GM19328 (cell line): Measurements from ENCODE around the gene RAP1B.

Source experiments
- ATAC-seq: cut with Tn5 transposase; IDR thresholded peaks from one replicate; pipeline ENCODE4 v1.9.1; 2021; ENCODE audit warnings: mild to moderate bottlenecking, moderate library complexity; ENCODE audit not compliant: unreplicated experiment

Gene RAP1B

DNA sequence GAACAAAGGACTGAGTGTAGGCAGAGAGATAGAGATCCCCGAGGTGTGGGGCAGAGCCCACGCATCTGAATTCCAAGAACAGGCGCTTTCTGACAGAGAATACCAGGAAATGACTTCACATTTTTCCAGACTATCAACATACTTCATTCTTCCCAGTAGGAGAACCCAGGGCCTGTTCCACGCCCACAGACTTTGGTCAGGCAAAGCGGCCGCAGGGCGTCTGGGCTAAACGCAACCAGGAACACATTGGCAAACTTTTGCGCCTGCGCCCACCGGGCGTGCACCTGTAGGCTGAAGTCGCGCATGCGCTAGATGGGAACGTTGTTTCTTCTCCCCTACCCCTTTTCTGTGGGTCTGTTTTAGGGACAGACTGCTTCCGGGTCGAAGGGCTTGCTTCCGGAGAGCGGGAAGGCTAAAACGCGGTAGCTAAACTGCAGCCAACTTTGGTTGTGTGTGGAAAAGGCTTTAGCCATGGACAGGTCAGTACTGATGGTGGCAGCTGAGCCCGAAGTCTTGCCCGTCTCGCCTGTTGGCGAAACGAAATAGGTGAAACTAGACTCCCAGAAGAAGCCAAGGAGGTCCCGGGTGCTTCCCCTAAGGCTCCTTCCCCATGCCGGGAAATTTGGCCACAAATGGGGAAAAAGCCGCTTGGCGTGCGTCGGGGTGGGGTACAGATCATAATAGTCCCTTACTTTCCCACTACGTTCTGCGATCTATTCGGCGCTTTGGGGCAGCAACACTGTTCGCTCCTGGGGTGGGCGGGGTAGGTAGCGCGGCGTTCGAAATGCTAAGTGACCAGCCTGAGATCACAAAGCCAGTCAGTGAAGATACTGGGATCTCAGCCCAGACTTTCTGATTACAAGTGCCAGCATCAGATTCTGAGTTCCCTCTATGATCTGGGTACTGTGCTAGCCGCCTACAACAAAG lies 76.2 kb downstream of the RAP1B start, which contains the start of gene NUP107:
Gene NUP107, plus strand, starts transcription at position 384 of the 927 bp plus-strand sequence. Its CDS starts 88 bp downstream, at position 472.
- ATAC-seq, result peak; percentile 93

DNA sequence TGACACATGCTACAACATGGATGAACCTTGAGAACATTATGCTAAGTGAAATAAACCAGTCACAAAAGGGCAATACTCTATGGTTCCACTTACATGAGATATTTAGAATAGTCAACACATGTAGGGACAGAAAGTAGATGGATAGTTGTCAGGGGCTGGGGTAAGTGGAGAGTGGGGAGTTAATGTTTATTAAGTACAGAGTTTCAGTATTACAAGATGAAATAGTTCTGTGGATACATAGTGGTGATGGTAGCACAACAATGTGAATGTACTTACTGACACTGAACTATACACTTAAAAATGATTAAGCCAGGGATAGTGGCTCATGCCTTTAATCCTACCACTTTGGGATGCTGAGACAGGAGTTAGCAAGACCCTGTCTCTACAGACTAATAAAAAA lies 84.8 kb downstream of the RAP1B start:
- no peak for ATAC-seq

DNA sequence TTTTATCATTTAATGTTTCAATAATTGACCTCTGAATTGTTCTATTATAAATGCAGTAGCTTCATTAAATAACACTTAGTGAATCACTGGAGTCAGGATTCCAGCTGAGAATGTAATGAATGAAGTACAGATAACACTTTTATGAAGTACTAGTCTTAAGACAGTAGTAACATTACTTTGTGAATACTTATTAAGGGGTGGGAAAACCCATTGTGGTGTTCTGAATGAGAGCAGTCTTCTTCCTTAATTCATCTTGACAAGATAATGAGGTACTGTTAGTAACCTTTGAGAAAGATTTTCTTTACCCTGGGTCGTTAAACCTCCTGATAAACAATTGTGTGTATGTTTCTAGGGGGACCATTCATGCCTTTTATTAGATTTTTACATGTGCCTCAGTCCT lies 88.8 kb downstream of the RAP1B start:
- no peak for ATAC-seq
